ENCODE data around the gene LRRK1.

DNA sequence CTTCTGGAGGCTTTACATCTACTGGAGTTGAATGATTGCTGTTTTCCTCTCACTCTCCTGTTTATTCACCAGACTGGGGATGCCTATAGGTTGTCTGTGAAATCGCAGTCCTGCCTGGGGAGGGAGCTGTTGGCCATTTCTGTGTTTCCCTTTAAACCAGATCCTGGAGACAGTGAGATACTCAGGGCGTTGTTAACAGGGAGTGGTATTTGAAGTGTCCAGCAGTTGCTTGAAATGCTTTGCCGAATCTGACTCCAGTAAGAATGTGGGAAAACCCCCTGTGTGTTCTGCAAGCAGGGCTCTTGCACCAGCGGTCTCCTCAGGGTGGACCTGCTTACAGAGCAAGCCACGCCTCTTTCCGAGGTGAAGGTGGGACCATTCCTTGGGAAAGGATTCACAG, 4.3 kb upstream of the LRRK1 start:
- TF ChIP-seq, protein P1, sequence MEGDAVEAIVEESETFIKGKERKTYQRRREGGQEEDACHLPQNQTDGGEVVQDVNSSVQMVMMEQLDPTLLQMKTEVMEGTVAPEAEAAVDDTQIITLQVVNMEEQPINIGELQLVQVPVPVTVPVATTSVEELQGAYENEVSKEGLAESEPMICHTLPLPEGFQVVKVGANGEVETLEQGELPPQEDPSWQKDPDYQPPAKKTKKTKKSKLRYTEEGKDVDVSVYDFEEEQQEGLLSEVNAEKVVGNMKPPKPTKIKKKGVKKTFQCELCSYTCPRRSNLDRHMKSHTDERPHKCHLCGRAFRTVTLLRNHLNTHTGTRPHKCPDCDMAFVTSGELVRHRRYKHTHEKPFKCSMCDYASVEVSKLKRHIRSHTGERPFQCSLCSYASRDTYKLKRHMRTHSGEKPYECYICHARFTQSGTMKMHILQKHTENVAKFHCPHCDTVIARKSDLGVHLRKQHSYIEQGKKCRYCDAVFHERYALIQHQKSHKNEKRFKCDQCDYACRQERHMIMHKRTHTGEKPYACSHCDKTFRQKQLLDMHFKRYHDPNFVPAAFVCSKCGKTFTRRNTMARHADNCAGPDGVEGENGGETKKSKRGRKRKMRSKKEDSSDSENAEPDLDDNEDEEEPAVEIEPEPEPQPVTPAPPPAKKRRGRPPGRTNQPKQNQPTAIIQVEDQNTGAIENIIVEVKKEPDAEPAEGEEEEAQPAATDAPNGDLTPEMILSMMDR (IDR thresholded peaks at IDR 0.05) = no peak
- TF ChIP-seq POLR2A (IDR thresholded peaks at IDR 0.05) = no peak
- no peak for TF ChIP-seq POLR2AphosphoS5 (IDR thresholded peaks at IDR 0.05; ENCODE audit: insufficient read depth in 1 of 2, low read depth in 1 of 2)
